Measurements from ENCODE around the gene EEFSEC. TPM values are rescaled to one million over a fixed set of nuclear protein-coding genes. Genes with fewer than 3 reads are reported as not detected.

The EEFSEC gene
- total RNA-seq, 2 donors from 2014 or later = 15.7 to 18.0 TPM

- Histone ChIP-seq H3K9me3 (no peaks in the 10 kb centered on the region), H3K36me3 (no peaks in the 10 kb centered on the region), H3K27ac (no peak overlapping the region), H3K4me1 (peaks cover 0 to 12% of the 10 kb centered on the region in 2 donors), H3K4me3 (no peak overlapping the region), H3K27me3 (no peaks in the 10 kb centered on the region)
- DNase-seq (ENCODE audit: low spot score) = no peak
- TF ChIP-seq CTCF (IDR thresholded peaks at IDR 0.05) = no peak
Observed at GRCh38 chr3:128433837-128434165, 280.5 kb downstream of the EEFSEC start.

- Histone ChIP-seq H3K27ac (no peak overlapping the region), H3K9me3 (no peaks in the 10 kb centered on the region), H3K27me3 (no peaks in the 10 kb centered on the region), H3K4me1 (peaks cover 0 to 12% of the 10 kb centered on the region in 2 donors), H3K4me3 (no peak overlapping the region), H3K36me3 (no peaks in the 10 kb centered on the region)
- TF ChIP-seq CTCF (IDR thresholded peaks at IDR 0.05) = no peak
- DNase-seq (ENCODE audit: low spot score) = no peak
Observed at GRCh38 chr3:128434524-128434923, 281.2 kb downstream of the EEFSEC start.

- no peak for DNase-seq (ENCODE audit: low spot score)
- no peak for TF ChIP-seq CTCF (IDR thresholded peaks at IDR 0.05)
- H3K27me3 ChIP-seq = no peaks in the 10 kb centered on the region
- H3K4me3 ChIP-seq = no peak overlapping the region
- H3K36me3 ChIP-seq = no peaks in the 10 kb centered on the region
- peaks cover 0 to 12% of the 10 kb centered on the region in 2 donors for H3K4me1 ChIP-seq
- H3K9me3 ChIP-seq = no peaks in the 10 kb centered on the region
- H3K27ac ChIP-seq = no peak overlapping the region
Observed at GRCh38 chr3:128435058-128435457, 281.8 kb downstream of the EEFSEC start.

GRCh38 chr3:128435561-128435960, 282.3 kb downstream of the EEFSEC start:
- Histone ChIP-seq H3K27me3 (no peaks in the 10 kb centered on the region), H3K36me3 (no peaks in the 10 kb centered on the region), H3K4me1 (peaks cover 0 to 12% of the 10 kb centered on the region in 2 donors), H3K27ac (no peak overlapping the region), H3K9me3 (no peaks in the 10 kb centered on the region), H3K4me3 (no peak overlapping the region)
- no peak for DNase-seq (ENCODE audit: low spot score)
- TF ChIP-seq CTCF (IDR thresholded peaks at IDR 0.05) = no peak

- Histone ChIP-seq H3K4me3 (no peak overlapping the region), H3K9me3 (no peaks in the 10 kb centered on the region), H3K27ac (no peak overlapping the region), H3K27me3 (no peaks in the 10 kb centered on the region), H3K4me1 (peaks cover 0 to 12% of the 10 kb centered on the region in 2 donors), H3K36me3 (no peaks in the 10 kb centered on the region)
- DNase-seq (ENCODE audit: low spot score) = no peak
- TF ChIP-seq CTCF (IDR thresholded peaks at IDR 0.05) = no peak
Observed at GRCh38 chr3:128436214-128436613, 282.9 kb downstream of the EEFSEC start.

- no peak for DNase-seq (ENCODE audit: low spot score)
- Histone ChIP-seq H3K4me3 (no peak overlapping the region), H3K36me3 (no peaks in the 10 kb centered on the region), H3K4me1 (no peaks in the 10 kb centered on the region), H3K9me3 (no peaks in the 10 kb centered on the region), H3K27me3 (no peaks in the 10 kb centered on the region), H3K27ac (no peak overlapping the region)
- no peak for TF ChIP-seq CTCF (IDR thresholded peaks at IDR 0.05)
Observed at GRCh38 chr3:128438488-128439072, 285.3 kb downstream of the EEFSEC start.
